ENCODE data around the gene PRKCE. TPM values are rescaled to one million over a fixed set of nuclear protein-coding genes. Genes with fewer than 3 reads are reported as not detected.

PRKCE gene
- total RNA-seq, 2 donors from 2014 or later: 7.3 to 20.8 TPM

- no peak for ATAC-seq
Observed at GRCh38 chr2:46012618-46013240, 361.3 kb downstream of the PRKCE start.

GRCh38 chr2:46013726-46014125 lies 362.3 kb downstream of the PRKCE start:
- TF ChIP-seq POLR2A (IDR thresholded peaks at IDR 0.05) (no peak), CTCF (IDR thresholded peaks at IDR 0.05) (no peak)
- H3K9me3 ChIP-seq: no peaks in the 10 kb centered on the region
- WGBS, 2 donors: 88 to 89% methylated on average over 5 of the region's 5 CpGs
- H3K4me1 ChIP-seq: no peaks in the 10 kb centered on the region
- intact Hi-C loops (cut with DNase I): loop anchor here (5.0 kb wide), 1 partner anchor 444 kb away; no protein-coding TSS in a partner anchor
- no peaks in the 10 kb centered on the region for H3K27me3 ChIP-seq
- DNase-seq (no peak), ATAC-seq (no peak)
- H3K4me3 ChIP-seq: no peak overlapping the region
- H3K27ac ChIP-seq: no peak overlapping the region
- H3K36me3 ChIP-seq (replicated peaks in 1 of 2; ENCODE audit: insufficient read depth in 1 of 2, low read depth in 2 of 2): peaks cover 0 to 1% of the 10 kb centered on the region in 2 donors

More at GRCh38 chr2:46012618-46013240, 361.3 kb downstream of the PRKCE start:
- Histone ChIP-seq H3K4me3 (no peak overlapping the region), H3K36me3 (replicated peaks in 1 of 2; ENCODE audit: insufficient read depth in 1 of 2, low read depth in 2 of 2) (peaks cover 0 to 3% of the 10 kb centered on the region in 2 donors), H3K27ac (no peak overlapping the region), H3K9me3 (no peaks in the 10 kb centered on the region), H3K27me3 (no peaks in the 10 kb centered on the region), H3K4me1 (no peaks in the 10 kb centered on the region)
- intact Hi-C loops (cut with DNase I): loop anchor here (5.0 kb wide), 1 partner anchor 445 kb away; no protein-coding TSS in a partner anchor
- TF ChIP-seq CTCF (IDR thresholded peaks at IDR 0.05) (no peak), POLR2A (IDR thresholded peaks at IDR 0.05) (no peak)
- no peak for DNase-seq
- WGBS, 2 donors: 53 to 84% methylated on average over 3 of the region's 3 CpGs

- Histone ChIP-seq H3K27ac (no peak overlapping the region), H3K9me3 (no peaks in the 10 kb centered on the region), H3K4me1 (no peaks in the 10 kb centered on the region), H3K27me3 (no peaks in the 10 kb centered on the region), H3K36me3 (replicated peaks in 1 of 2; ENCODE audit: insufficient read depth in 1 of 2, low read depth in 2 of 2) (no peaks in the 10 kb centered on the region), H3K4me3 (no peak overlapping the region)
- no peak for TF ChIP-seq CTCF (IDR thresholded peaks at IDR 0.05)
- TF ChIP-seq POLR2A (IDR thresholded peaks at IDR 0.05): no peak
- intact Hi-C loops (cut with DNase I): loop anchor here (5.0 kb wide), 1 partner anchor 442 kb away; no protein-coding TSS in a partner anchor
- DNase-seq (no peak), ATAC-seq (no peak)
- WGBS, 2 donors: 68 to 88% methylated on average over 6 of the region's 6 CpGs
Observed at GRCh38 chr2:46014911-46015654, 363.6 kb downstream of the PRKCE start.

GRCh38 chr2:46015671-46016070 lies 364.2 kb downstream of the PRKCE start:
- ATAC-seq (no peak), DNase-seq (no peak)
- H3K27ac ChIP-seq: no peak overlapping the region

More at GRCh38 chr2:46015671-46016070, 364.2 kb downstream of the PRKCE start:
- intact Hi-C loops (cut with DNase I): no loop called here
- no peaks in the 10 kb centered on the region for H3K36me3 ChIP-seq (replicated peaks in 1 of 2; ENCODE audit: insufficient read depth in 1 of 2, low read depth in 2 of 2)
- WGBS, 2 donors: 63 to 68% methylated on average over 7 of the region's 7 CpGs
- H3K4me1 ChIP-seq: no peaks in the 10 kb centered on the region
- no peaks in the 10 kb centered on the region for H3K27me3 ChIP-seq
- H3K9me3 ChIP-seq: no peaks in the 10 kb centered on the region
- H3K4me3 ChIP-seq: no peak overlapping the region
- TF ChIP-seq CTCF (IDR thresholded peaks at IDR 0.05) (no peak), POLR2A (IDR thresholded peaks at IDR 0.05) (no peak)

Measured in body of pancreas (tissue), 4 donors.